Endodermal cell (in vitro differentiated cells): ENCODE measurements around the gene AGRN. TPM values are rescaled to one million over a fixed set of nuclear protein-coding genes. Genes with fewer than 3 reads are reported as not detected.

Source experiments
- DNase-seq: peaks from one replicate; pipeline ENCODE4 v3.0.0-alpha.2; 2017
- H3K27ac ChIP-seq: 2 replicates; pipeline ENCODE4 v1.5.1; 2013; ENCODE audit warnings: mild to moderate bottlenecking, low read depth, low read length, moderate library complexity
- H3K27me3 ChIP-seq: 2 replicates; pipeline ENCODE4 v1.6.1; 2013; ENCODE audit warnings: mild to moderate bottlenecking, low read length, moderate library complexity; ENCODE audit not compliant: insufficient read depth, control insufficient read depth, poor library complexity, severe bottlenecking
- H3K36me3 ChIP-seq: 2 replicates; pipeline ENCODE4 v1.7.0; 2013; ENCODE audit warnings: mild to moderate bottlenecking, low read length, moderate library complexity; ENCODE audit not compliant: control insufficient read depth, insufficient read depth
- H3K4me1 ChIP-seq: one replicate; pipeline ENCODE4 v1.7.0; 2013; ENCODE audit warnings: low read length; ENCODE audit not compliant: control insufficient read depth, insufficient read depth
- H3K4me3 ChIP-seq: 2 replicates; pipeline ENCODE4 v1.5.1; 2013; ENCODE audit warnings: mild to moderate bottlenecking, low read length, moderate library complexity
- H3K9ac ChIP-seq: 2 replicates; pipeline ENCODE4 v1.6.1; 2013; ENCODE audit warnings: mild to moderate bottlenecking, low read length, moderate library complexity; ENCODE audit not compliant: poor library complexity, severe bottlenecking; ENCODE audit errors: extremely low read depth
- H3K9me3 ChIP-seq: 2 replicates; pipeline ENCODE4 v1.6.1; 2013; ENCODE audit warnings: mild to moderate bottlenecking, low read length, moderate library complexity; ENCODE audit not compliant: control insufficient read depth
- H3K27ac Mint-ChIP-seq: 2 replicates; pipeline ENCODE4 v1.8.0; 2020; ENCODE audit warnings: mixed read lengths
- H3K27me3 Mint-ChIP-seq: 2 replicates; pipeline ENCODE4 v1.8.0; 2021; ENCODE audit warnings: mild to moderate bottlenecking, mixed read lengths; ENCODE audit not compliant: insufficient read depth
- H3K36me3 Mint-ChIP-seq: 2 replicates; pipeline ENCODE4 v1.8.0; 2020; ENCODE audit warnings: low read depth, mixed read lengths
- H3K4me1 Mint-ChIP-seq: 2 replicates; pipeline ENCODE4 v1.8.0; 2020; ENCODE audit warnings: mixed read lengths
- H3K4me3 Mint-ChIP-seq: 2 replicates; pipeline ENCODE4 v1.8.0; 2020; ENCODE audit warnings: mild to moderate bottlenecking, moderate library complexity, mixed read lengths
- H3K9me3 Mint-ChIP-seq: 2 replicates; pipeline ENCODE4 v1.8.0; 2020; ENCODE audit warnings: mild to moderate bottlenecking, mixed read lengths
- CTCF ChIP-seq: fragments of 200-600 bp; sonication (generic); conservative IDR thresholded peaks from 2 replicates; pipeline ENCODE4 v1.5.0; 2021; ENCODE audit warnings: antibody characterized with exemption, mild to moderate bottlenecking
- WGBS, 2 experiments: methylation state at CpG; one replicate each; pipeline versions ENCODE4 v1.1.5 to v1.1.7; 2013; ENCODE audit warnings: missing lambda C conversion rate in 2 of 2, mixed read lengths in 1 of 2; ENCODE audit not compliant: insufficient coverage in 1 of 2, insufficient read length in 1 of 2; 5-methylcytosine and 5-hydroxymethylcytosine counted together
- total RNA-seq, 2 donors: library from RNA; stranded (reverse); fragmentation: NEBNext Ultra II Directional in 1 of 2; extraction: Animal tissue kit (Norgen Biotek cat#: 25700) in 1 of 2; gene quantifications; 2 replicates in 1 of 2; 3 replicates in 1 of 2; pipeline ENCODE4 v1.2.1, GENCODE V29; 2021

AGRN gene
- total RNA-seq, 2 donors from 2014 or later = 269 to 288 TPM

GRCh38 chr1:1081311-1082238 is 61.7 kb downstream of the AGRN start:
- Histone ChIP-seq H3K36me3 (no peaks in the 10 kb centered on the region), H3K27ac (no peak overlapping the region), H3K4me3 (no peak overlapping the region), H3K9ac (no peak overlapping the region), H3K27me3 (peaks cover 11% of the 10 kb centered on the region), H3K9me3 (no peaks in the 10 kb centered on the region), H3K4me1 (peaks cover 7% of the 10 kb centered on the region)
- peak; percentile 42 for DNase-seq
- H3K27me3 Mint-ChIP-seq = peaks cover 3% of the 10 kb centered on the region
- H3K9me3 Mint-ChIP-seq = no peaks in the 10 kb centered on the region
- H3K36me3 Mint-ChIP-seq = peaks cover 2% of the 10 kb centered on the region
- H3K4me1 Mint-ChIP-seq = peaks cover 2% of the 10 kb centered on the region
- TF ChIP-seq CTCF = no peak
- 87 to 91% methylated on average over 22 to 52 of the region's 52 CpGs for WGBS, 2 experiments
- H3K4me3 Mint-ChIP-seq = no peak overlapping the region
- H3K27ac Mint-ChIP-seq = no peak overlapping the region

GRCh38 chr1:1082239-1082775 is 62.4 kb downstream of the AGRN start:
- H3K36me3 Mint-ChIP-seq = peaks cover 2% of the 10 kb centered on the region
- H3K27me3 ChIP-seq = peaks cover 8% of the 10 kb centered on the region
- no peaks in the 10 kb centered on the region for H3K36me3 ChIP-seq
- no peak overlapping the region for H3K27ac ChIP-seq
- no peak overlapping the region for H3K4me3 Mint-ChIP-seq
- H3K9me3 ChIP-seq = no peaks in the 10 kb centered on the region
- peaks cover 3% of the 10 kb centered on the region for H3K27me3 Mint-ChIP-seq
- DNase-seq = peak; percentile 44
- H3K9me3 Mint-ChIP-seq = no peaks in the 10 kb centered on the region
- no peak overlapping the region for H3K27ac Mint-ChIP-seq
- H3K4me3 ChIP-seq = no peak overlapping the region
- no peak overlapping the region for H3K9ac ChIP-seq
- WGBS, 2 experiments = 94 to 100% methylated on average over 7 to 27 of the region's 27 CpGs
- TF ChIP-seq CTCF = no peak
- peaks cover 2% of the 10 kb centered on the region for H3K4me1 Mint-ChIP-seq
- peaks cover 7% of the 10 kb centered on the region for H3K4me1 ChIP-seq

- TF ChIP-seq CTCF = no peak
- Histone ChIP-seq H3K9ac (no peak overlapping the region), H3K9me3 (no peaks in the 10 kb centered on the region), H3K4me3 (no peak overlapping the region), H3K27ac (no peak overlapping the region), H3K27me3 (peaks cover 6% of the 10 kb centered on the region), H3K36me3 (no peaks in the 10 kb centered on the region), H3K4me1 (peaks cover 7% of the 10 kb centered on the region)
- H3K36me3 Mint-ChIP-seq = peaks cover 2% of the 10 kb centered on the region
- H3K4me3 Mint-ChIP-seq = no peak overlapping the region
- no peak overlapping the region for H3K27ac Mint-ChIP-seq
- peaks cover 2% of the 10 kb centered on the region for H3K4me1 Mint-ChIP-seq
- peaks cover 3% of the 10 kb centered on the region for H3K27me3 Mint-ChIP-seq
- peak; percentile 41 for DNase-seq
- 92% methylated on average over 20 to 40 of the region's 40 CpGs for WGBS, 2 experiments
- no peaks in the 10 kb centered on the region for H3K9me3 Mint-ChIP-seq
These were observed 63.0 kb downstream of the AGRN start for GRCh38 chr1:1082776-1083415.
